H9 (cell line): Measurements from ENCODE around the gene DLST. TPM values are rescaled to one million over a fixed set of nuclear protein-coding genes. Genes with fewer than 3 reads are reported as not detected.

Experiments used
- DNase-seq: peaks from one replicate; pipeline ENCODE4 v3.0.0-alpha.2; 2017
- H2AFZ ChIP-seq: one replicate; pipeline ENCODE4 v1.6.1; 2013; ENCODE audit warnings: mild to moderate bottlenecking, low read length, control low read depth, moderate library complexity
- H2AK5ac ChIP-seq: 2 replicates; pipeline ENCODE4 v1.6.1; 2013; ENCODE audit warnings: low read length, control low read depth, mixed read lengths; ENCODE audit not compliant: insufficient read length
- H2BK120ac ChIP-seq: one replicate; pipeline ENCODE4 v1.6.1; 2013; ENCODE audit warnings: low read depth, mild to moderate bottlenecking, low read length, control low read depth, inconsistent platforms; ENCODE audit not compliant: poor library complexity, severe bottlenecking
- H2BK12ac ChIP-seq: 2 replicates; pipeline ENCODE4 v1.6.1; 2013; ENCODE audit warnings: low read length, control low read depth, mixed read lengths, low read depth; ENCODE audit not compliant: insufficient read length
- H2BK15ac ChIP-seq: 2 replicates; pipeline ENCODE4 v1.6.1; 2013; ENCODE audit warnings: low read depth, low read length, control low read depth
- H2BK20ac ChIP-seq: one replicate; pipeline ENCODE4 v1.6.1; 2013; ENCODE audit warnings: low read depth, mild to moderate bottlenecking, low read length, control low read depth, inconsistent platforms; ENCODE audit not compliant: poor library complexity, severe bottlenecking
- H2BK5ac ChIP-seq: 2 replicates; pipeline ENCODE4 v1.6.1; 2013; ENCODE audit warnings: low read length, control low read depth, mixed read lengths; ENCODE audit not compliant: insufficient read length
- H3K14ac ChIP-seq: 2 replicates; pipeline ENCODE4 v1.6.1; 2013; ENCODE audit warnings: low read length, control low read depth; ENCODE audit not compliant: insufficient read depth
- H3K18ac ChIP-seq: 2 replicates; pipeline ENCODE4 v1.6.1; 2013; ENCODE audit warnings: low read depth, mild to moderate bottlenecking, mixed read lengths, low read length, control low read depth; ENCODE audit not compliant: insufficient read length
- H3K23ac ChIP-seq: 2 replicates; pipeline ENCODE4 v1.6.1; 2013; ENCODE audit warnings: low read length, control low read depth, mixed read lengths, low read depth; ENCODE audit not compliant: insufficient read length
- H3K23me2 ChIP-seq: 2 replicates; pipeline ENCODE4 v1.6.1; 2013; ENCODE audit warnings: low read depth, mild to moderate bottlenecking, mixed read lengths, low read length, control low read depth; ENCODE audit not compliant: insufficient read length, poor library complexity, severe bottlenecking
- H3K27ac ChIP-seq: 2 replicates; pipeline ENCODE4 v1.5.1; 2013; ENCODE audit warnings: low read length, control low read depth, mixed read lengths, low read depth; ENCODE audit not compliant: insufficient read length
- H3K27me3 ChIP-seq: 2 replicates; pipeline ENCODE4 v1.6.1; 2013; ENCODE audit warnings: low read length, control low read depth, inconsistent platforms; ENCODE audit not compliant: insufficient read depth
- H3K4ac ChIP-seq: 2 replicates; pipeline ENCODE4 v1.6.1; 2013; ENCODE audit warnings: low read depth, mild to moderate bottlenecking, control low read depth, inconsistent platforms, low read length, moderate library complexity
- H3K4me1 ChIP-seq: 2 replicates; pipeline ENCODE4 v1.6.1; 2013; ENCODE audit warnings: low read length, control low read depth, inconsistent platforms; ENCODE audit not compliant: insufficient read depth
- H3K4me2 ChIP-seq: 2 replicates; pipeline ENCODE4 v1.6.1; 2013; ENCODE audit warnings: low read length, control low read depth, mixed read lengths; ENCODE audit not compliant: insufficient read length, insufficient read depth
- H3K56ac ChIP-seq: 2 replicates; pipeline ENCODE4 v1.6.1; 2013; ENCODE audit warnings: low read depth, mild to moderate bottlenecking, mixed read lengths, low read length, control low read depth; ENCODE audit not compliant: insufficient read length
- H3K79me1 ChIP-seq: 2 replicates; pipeline ENCODE4 v1.6.1; 2013; ENCODE audit warnings: low read depth, mild to moderate bottlenecking, moderate library complexity, low read length, control low read depth, inconsistent platforms; ENCODE audit not compliant: insufficient read depth, poor library complexity, severe bottlenecking
- H3K79me2 ChIP-seq: 2 replicates; pipeline ENCODE4 v1.6.1; 2013; ENCODE audit warnings: low read length, control low read depth, inconsistent platforms; ENCODE audit not compliant: insufficient read depth
- H3K9ac ChIP-seq: 2 replicates; pipeline ENCODE4 v1.6.1; 2013; ENCODE audit warnings: low read length, control low read depth, mixed read lengths; ENCODE audit not compliant: insufficient read length; ENCODE audit errors: extremely low read depth
- H3K9me3 ChIP-seq: one replicate; pipeline ENCODE4 v1.6.1; 2013; ENCODE audit warnings: low read depth, low read length, inconsistent platforms; ENCODE audit not compliant: control insufficient read depth
- H3T11ph ChIP-seq: one replicate; pipeline ENCODE4 v1.6.1; 2013; ENCODE audit warnings: mild to moderate bottlenecking, low read length, control low read depth, inconsistent platforms
- H4K20me1 ChIP-seq: one replicate; pipeline ENCODE4 v1.6.1; 2013; ENCODE audit not compliant: control insufficient read depth, insufficient read length, insufficient read depth
- H4K5ac ChIP-seq: 2 replicates; pipeline ENCODE4 v1.6.1; 2013; ENCODE audit warnings: low read depth, mild to moderate bottlenecking, mixed read lengths, low read length, control low read depth; ENCODE audit not compliant: insufficient read length
- H4K8ac ChIP-seq: replicated peaks from 2 replicates; pipeline ENCODE4 v1.6.1; 2013; ENCODE audit warnings: low read length, control low read depth, mixed read lengths, low read depth; ENCODE audit not compliant: insufficient read length
- H4K91ac ChIP-seq: 2 replicates; pipeline ENCODE4 v1.6.1; 2013; ENCODE audit warnings: low read depth, mild to moderate bottlenecking, moderate library complexity, mixed read lengths, low read length, control low read depth; ENCODE audit not compliant: insufficient read length
- H3K27ac Mint-ChIP-seq, 3 experiments: 2 replicates in 2 of 3; 3 replicates in 1 of 3; pipeline ENCODE4 v1.8.0; 2020 to 2021; ENCODE audit warnings: mixed read lengths in 3 of 3, mild to moderate bottlenecking in 1 of 3, moderate library complexity in 1 of 3
- H3K27me3 Mint-ChIP-seq: 2 replicates; pipeline ENCODE4 v1.8.0; 2021; ENCODE audit warnings: low read depth, mild to moderate bottlenecking, moderate library complexity, mixed read lengths
- H3K36me3 Mint-ChIP-seq, 3 experiments: 2 replicates in 2 of 3; 3 replicates in 1 of 3; pipeline ENCODE4 v1.8.0; 2020 to 2021; ENCODE audit warnings: low read depth in 3 of 3, mixed read lengths in 3 of 3; ENCODE audit not compliant: insufficient read depth in 1 of 3
- H3K4me1 Mint-ChIP-seq, 2 experiments: 2 replicates each; pipeline ENCODE4 v1.8.0; 2020; ENCODE audit warnings: mixed read lengths in 2 of 2
- H3K4me3 Mint-ChIP-seq, 2 experiments: 2 replicates in 1 of 2; 3 replicates in 1 of 2; pipeline ENCODE4 v1.8.0; 2020 to 2021; ENCODE audit warnings: mild to moderate bottlenecking in 2 of 2, mixed read lengths in 2 of 2, moderate library complexity in 1 of 2
- H3K9me3 Mint-ChIP-seq, 2 experiments: 2 replicates in 1 of 2; 3 replicates in 1 of 2; pipeline ENCODE4 v1.8.0; 2020; ENCODE audit warnings: mild to moderate bottlenecking in 2 of 2, mixed read lengths in 2 of 2, moderate library complexity in 1 of 2
- CTCF ChIP-seq: fragments of 200-600 bp; sonication (generic); conservative IDR thresholded peaks from 3 replicates; pipeline ENCODE4 v1.8.0; 2021; ENCODE audit warnings: antibody characterized with exemption, mild to moderate bottlenecking
- WGBS: extraction: QIAGEN DNeasy Blood & Tissue Kit; methylation state at CpG from one replicate; pipeline ENCODE4 v1.1.7; 2013; ENCODE audit warnings: missing lambda C conversion rate, low lambda C conversion rate, mixed read lengths; ENCODE audit not compliant: insufficient read length; ENCODE audit errors: extremely low coverage; 5-methylcytosine and 5-hydroxymethylcytosine counted together
- total RNA-seq: library from RNA; stranded (reverse); gene quantifications from 2 replicates; pipeline ENCODE4 v1.2.1, GENCODE V29; 2021

DLST gene
- total RNA-seq, 1 experiment from 2014 or later, result 116 TPM

DNA sequence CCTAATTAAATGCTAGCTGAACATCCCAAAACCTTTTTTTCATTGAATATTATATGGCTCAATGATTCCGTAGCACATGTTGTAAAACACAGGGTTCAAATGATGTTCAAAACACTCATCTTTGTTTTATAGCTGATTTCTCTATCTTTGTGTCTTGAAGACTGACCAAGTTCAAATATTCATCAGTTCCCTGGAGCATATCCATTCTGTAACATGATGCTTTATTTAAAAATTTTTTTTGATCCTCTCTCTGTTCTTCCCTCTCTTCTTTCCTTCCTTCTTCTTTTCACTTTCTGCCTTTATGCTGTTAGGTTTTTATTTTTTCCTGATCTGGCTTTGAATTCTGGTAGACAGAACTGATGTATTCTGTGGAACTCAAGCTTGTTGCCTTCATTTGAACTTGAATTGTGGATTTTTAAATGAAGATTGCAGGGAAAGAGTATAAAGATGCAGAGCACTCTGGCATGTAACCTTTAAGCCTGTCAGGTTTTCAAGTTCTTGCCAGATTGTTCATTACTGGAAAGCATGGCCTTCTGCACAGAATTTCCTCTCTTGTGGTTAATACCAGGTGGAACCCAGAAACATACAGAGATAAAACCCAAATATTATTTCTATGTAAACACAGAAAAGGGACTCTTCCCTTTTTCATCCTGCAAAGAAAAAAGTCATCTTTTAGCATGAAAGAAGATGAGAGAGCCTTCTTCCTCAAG, 45.3 kb upstream of the DLST start:
- no peaks in the 10 kb centered on the region for H3K27me3 ChIP-seq
- no peak overlapping the region for H2BK5ac ChIP-seq
- H2BK15ac ChIP-seq, result no peak overlapping the region
- no peak overlapping the region for H3K23ac ChIP-seq
- no peak overlapping the region for H3K14ac ChIP-seq
- H2BK12ac ChIP-seq, result no peak overlapping the region
- Mint-ChIP-seq H3K27ac (no peak overlapping the region; a peak in 1 of 7 replicates), H3K4me3 (no peak overlapping the region), H3K27me3 (no peaks in the 10 kb centered on the region), H3K9me3 (no peaks in the 10 kb centered on the region), H3K36me3 (peaks cover 0 to 13% (median 10%) of the 10 kb centered on the region in 3 experiments; a peak in 5 of 7 replicates), H3K4me1 (no peaks in the 10 kb centered on the region)
- no peaks in the 10 kb centered on the region for H3K79me1 ChIP-seq
- H3K4me2 ChIP-seq, result no peak overlapping the region
- no peak overlapping the region for H3K27ac ChIP-seq
- H4K91ac ChIP-seq, result no peak overlapping the region
- H4K5ac ChIP-seq, result no peak overlapping the region
- H2AFZ ChIP-seq, result no peak overlapping the region
- H3K4me1 ChIP-seq, result no peaks in the 10 kb centered on the region
- H3T11ph ChIP-seq, result no peak overlapping the region
- no peak overlapping the region for H2BK20ac ChIP-seq
- WGBS, result no CpG with 5 or more reads among the region's 1 CpG
- H3K18ac ChIP-seq, result no peak overlapping the region
- no peak overlapping the region for H2BK120ac ChIP-seq
- no peaks in the 10 kb centered on the region for H3K9me3 ChIP-seq
- no peak for TF ChIP-seq CTCF
- H4K8ac ChIP-seq, result no peak overlapping the region
- H3K79me2 ChIP-seq, result no peaks in the 10 kb centered on the region
- no peak overlapping the region for H3K4ac ChIP-seq
- no peaks in the 10 kb centered on the region for H4K20me1 ChIP-seq
- no peaks in the 10 kb centered on the region for H3K23me2 ChIP-seq
- no peak overlapping the region for H2AK5ac ChIP-seq
- no peak overlapping the region for H3K56ac ChIP-seq
- no peak overlapping the region for H3K9ac ChIP-seq
- no peak for DNase-seq
